IMR-90 (cell line): ENCODE measurements around the gene FNDC10.

Experiments
- CHD1 ChIP-seq: IDR thresholded peaks from 2 replicates; pipeline ENCODE4 v1.6.1; 2012; ENCODE audit warnings: low read depth, low read length, improper control_type of control experiment
- FOS ChIP-seq: fragments of 150-350 bp; IDR thresholded peaks from 2 replicates; pipeline ENCODE4 v1.6.1; 2016; ENCODE audit warnings: low read depth, low read length
- POLR2A ChIP-seq: IDR thresholded peaks from 2 replicates; pipeline ENCODE4 v1.6.1; 2012; ENCODE audit warnings: mild to moderate bottlenecking, low read depth, low read length
- RCOR1 ChIP-seq: IDR thresholded peaks from 2 replicates; pipeline ENCODE4 v1.6.1; 2012; ENCODE audit warnings: mild to moderate bottlenecking, low read length, improper control_type of control experiment; ENCODE audit not compliant: insufficient replicate concordance
- RFX5 ChIP-seq: IDR thresholded peaks from 2 replicates; pipeline ENCODE4 v1.8.0; 2012; ENCODE audit warnings: low read depth, mild to moderate bottlenecking, low read length, moderate library complexity
- TF ChIP-seq, protein P1 (sequence below): conservative IDR thresholded peaks from 2 replicates; pipeline ENCODE4 v1.5.1; 2012; ENCODE audit warnings: mild to moderate bottlenecking, low read depth, low read length, improper control_type of control experiment

GRCh38 chr1:1582585-1583346 lies 17.2 kb downstream of the FNDC10 start:
- TF ChIP-seq, protein P1, sequence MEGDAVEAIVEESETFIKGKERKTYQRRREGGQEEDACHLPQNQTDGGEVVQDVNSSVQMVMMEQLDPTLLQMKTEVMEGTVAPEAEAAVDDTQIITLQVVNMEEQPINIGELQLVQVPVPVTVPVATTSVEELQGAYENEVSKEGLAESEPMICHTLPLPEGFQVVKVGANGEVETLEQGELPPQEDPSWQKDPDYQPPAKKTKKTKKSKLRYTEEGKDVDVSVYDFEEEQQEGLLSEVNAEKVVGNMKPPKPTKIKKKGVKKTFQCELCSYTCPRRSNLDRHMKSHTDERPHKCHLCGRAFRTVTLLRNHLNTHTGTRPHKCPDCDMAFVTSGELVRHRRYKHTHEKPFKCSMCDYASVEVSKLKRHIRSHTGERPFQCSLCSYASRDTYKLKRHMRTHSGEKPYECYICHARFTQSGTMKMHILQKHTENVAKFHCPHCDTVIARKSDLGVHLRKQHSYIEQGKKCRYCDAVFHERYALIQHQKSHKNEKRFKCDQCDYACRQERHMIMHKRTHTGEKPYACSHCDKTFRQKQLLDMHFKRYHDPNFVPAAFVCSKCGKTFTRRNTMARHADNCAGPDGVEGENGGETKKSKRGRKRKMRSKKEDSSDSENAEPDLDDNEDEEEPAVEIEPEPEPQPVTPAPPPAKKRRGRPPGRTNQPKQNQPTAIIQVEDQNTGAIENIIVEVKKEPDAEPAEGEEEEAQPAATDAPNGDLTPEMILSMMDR, result no peak
- TF ChIP-seq CHD1, result no peak
- TF ChIP-seq POLR2A, result no peak
- no peak for TF ChIP-seq RCOR1
- no peak for TF ChIP-seq RFX5
- TF ChIP-seq FOS, result no peak
